Psoas muscle (tissue), 8 donors: ENCODE data around the gene TSPAN14. TPM values are rescaled to one million over a fixed set of nuclear protein-coding genes. Genes with fewer than 3 reads are reported as not detected.

Experiments
- ATAC-seq, 4 donors: fragments of 200-7000 bp; cut with Tn5 transposase; one replicate each; pipeline ENCODE4 v1.9.1; 2020; ENCODE audit warnings: moderate library complexity in 3 of 4, mild to moderate bottlenecking in 2 of 4
- DNase-seq, 2 donors: peaks; one replicate each; pipeline ENCODE4 v3.0.0-alpha.2; 2020
- H3K27ac ChIP-seq: fragments of 200-600 bp; one replicate; pipeline ENCODE4 v1.8.0; 2022
- H3K27me3 ChIP-seq, 3 donors: fragments of 200-600 bp in 1 of 3; one replicate each; pipeline versions ENCODE4 v1.6.1 to v1.8.0; 2013 to 2022; ENCODE audit warnings: low read length in 2 of 3, mild to moderate bottlenecking in 2 of 3, moderate library complexity in 1 of 3; ENCODE audit not compliant: insufficient read depth in 3 of 3
- H3K36me3 ChIP-seq, 2 donors: fragments of 200-600 bp in 1 of 2; one replicate each; pipeline versions ENCODE4 v1.6.1 to v1.8.0; 2013 to 2022; ENCODE audit warnings: low read depth in 1 of 2, mild to moderate bottlenecking in 1 of 2, moderate library complexity in 1 of 2; ENCODE audit not compliant: insufficient read depth in 1 of 2
- H3K4me1 ChIP-seq: fragments of 200-600 bp; one replicate; pipeline ENCODE4 v1.8.0; 2022
- H3K4me3 ChIP-seq: fragments of 200-600 bp; one replicate; pipeline ENCODE4 v1.8.0; 2022; ENCODE audit warnings: mild to moderate bottlenecking
- H3K9me3 ChIP-seq: fragments of 200-600 bp; one replicate; pipeline ENCODE4 v1.8.0; 2022
- CTCF ChIP-seq: fragments of 200-600 bp; IDR thresholded peaks from one replicate; pipeline ENCODE4 v1.8.0; 2022; ENCODE audit warnings: antibody characterized with exemption
- WGBS, 3 donors: extraction: QIAGEN DNeasy Blood & Tissue Kit; methylation state at CpG; one replicate each; pipeline versions ENCODE4 v1.1.6 to v1.1.7; 2013; 5-methylcytosine and 5-hydroxymethylcytosine counted together
- intact Hi-C, 2 donors: fragments of 100-400 bp; cut with DNase I; formaldehyde crosslinking; loops; one replicate each; pipeline versions ENCODE4 v1.11.0 to v1.14.2; 2022
- polyA plus RNA-seq, 3 donors: library from polyadenylated mRNA; stranded (reverse); fragments of 200-250 nt; gene quantifications; one replicate each; pipeline ENCODE4 v1.2.3, GENCODE V29; 2013
- total RNA-seq, 4 donors: library from RNA; stranded (reverse); fragmentation: NEBNext Ultra II Directional in 2 of 4; extraction: Animal tissue kit (Norgen Biotek cat#: 25700) in 2 of 4; gene quantifications; one replicate each; pipeline versions ENCODE4 v1.2.1 to v1.2.4, GENCODE V29; 2021 to 2023
- donor health status: healthy with polysubstance abuse.
- donor health status: DM: no; HTN: no; CAD: no; lungs with moderate emphysema.
- donor health status: Bipolar disorder and iron deficiency.
- donor health status: healthy.
- donor health status: DM: yes; HTN: yes; CAD: no.
- donor health status: DM: no; HTN: no; CAD: no.
- donor health status: DM: no; HTN: no; CAD: no.
- donor health status: DM: yes; HTN: yes; CAD: no.

TSPAN14 gene
- total and polyA plus RNA-seq, 7 donors = 19.4 to 33.3 (median 23.9) TPM

- DNase-seq = no peak
- Histone ChIP-seq H3K27me3 (no peaks in the 10 kb centered on the region), H3K9me3 (no peaks in the 10 kb centered on the region), H3K36me3 (peaks cover 0 to 5% of the 10 kb centered on the region in 2 donors), H3K4me3 (no peak overlapping the region), H3K27ac (no peak overlapping the region), H3K4me1 (peaks cover 68% of the 10 kb centered on the region)
- intact Hi-C loops = no loop called here
- no peak for TF ChIP-seq CTCF
- no peak for ATAC-seq
- 81 to 91% (median 88%) methylated on average over 10 of the region's 10 CpGs for WGBS, 3 donors
Observed at GRCh38 chr10:80465839-80466590, 11.9 kb downstream of the TSPAN14 start.

- DNase-seq (no peak), ATAC-seq (no peak)
- H3K4me1 ChIP-seq = peaks cover 62% of the 10 kb centered on the region
- intact Hi-C loops = no loop called here
- TF ChIP-seq CTCF = no peak
- H3K27me3 ChIP-seq = no peaks in the 10 kb centered on the region
- H3K9me3 ChIP-seq = no peaks in the 10 kb centered on the region
- H3K4me3 ChIP-seq = no peak overlapping the region
- H3K36me3 ChIP-seq = peaks cover 0 to 9% of the 10 kb centered on the region in 2 donors
- WGBS, 3 donors = 79 to 82% (median 80%) methylated on average over 10 of the region's 10 CpGs
- no peak overlapping the region for H3K27ac ChIP-seq
Observed at GRCh38 chr10:80466724-80467326, 12.7 kb downstream of the TSPAN14 start.

GRCh38 chr10:80468002-80468401, 13.9 kb downstream of the TSPAN14 start:
- no peaks in the 10 kb centered on the region for H3K27me3 ChIP-seq
- intact Hi-C loops = no loop called here
- TF ChIP-seq CTCF = no peak
- peak overlapping the region; percentile 6 for H3K4me3 ChIP-seq
- no peaks in the 10 kb centered on the region for H3K9me3 ChIP-seq
- 56 to 71% (median 70%) methylated on average over 6 of the region's 6 CpGs for WGBS, 3 donors
- peaks cover 64% of the 10 kb centered on the region for H3K4me1 ChIP-seq
- peak overlapping the region; percentile 21 for H3K27ac ChIP-seq
- peaks cover 0 to 12% of the 10 kb centered on the region in 2 donors for H3K36me3 ChIP-seq
- peak; percentile 61 to 79 for DNase-seq
- peak in 3 of 4 donors; percentile 64 to 69 (median 66) for ATAC-seq

- DNase-seq = no peak
- Histone ChIP-seq H3K4me3 (no peak overlapping the region), H3K4me1 (peaks cover 59% of the 10 kb centered on the region), H3K27ac (no peak overlapping the region), H3K9me3 (no peaks in the 10 kb centered on the region), H3K36me3 (peaks cover 0 to 12% of the 10 kb centered on the region in 2 donors), H3K27me3 (no peaks in the 10 kb centered on the region)
- TF ChIP-seq CTCF = no peak
- no peak for ATAC-seq
- intact Hi-C loops = no loop called here
- 62 to 70% (median 68%) methylated on average over 7 of the region's 7 CpGs for WGBS, 3 donors
Observed at GRCh38 chr10:80468806-80469421, 14.8 kb downstream of the TSPAN14 start.
